Activated CD4-positive, alpha-beta T cell treated with anti-CD3 and anti-CD28 coated beads for 36 hours (primary cell): ENCODE results near the gene NAA20. TPM values are rescaled to one million over a fixed set of nuclear protein-coding genes. Genes with fewer than 3 reads are reported as not detected.

ENCODE experiments used
- ATAC-seq: fragments of 200-7000 bp; cut with Tn5 transposase; one replicate; pipeline ENCODE4 v1.10.0; 2021; ENCODE audit warnings: mild to moderate bottlenecking, moderate library complexity
- CTCF ChIA-PET: fragments of 350-600 bp; sonication (Branson Sonifier 250); formaldehyde crosslinking; loops from one replicate; lab custom pipeline; 2021; ENCODE audit warnings: antibody characterized with exemption; lab: Charles Lee
- POLR2A ChIA-PET: fragments of 350-600 bp; sonication (Branson Sonifier 250); formaldehyde crosslinking; loops from one replicate; lab custom pipeline; 2021; ENCODE audit warnings: antibody characterized with exemption, inconsistent platforms; lab: Charles Lee
- DNase-seq: peaks from one replicate; pipeline ENCODE4 v3.0.0-alpha.2; 2020
- H3K27ac Mint-ChIP-seq: one replicate; pipeline ENCODE4 v1.8.0; 2021; ENCODE audit warnings: mixed read lengths
- H3K27me3 Mint-ChIP-seq: one replicate; pipeline ENCODE4 v1.8.0; 2021; ENCODE audit warnings: mixed read lengths
- H3K36me3 Mint-ChIP-seq: one replicate; pipeline ENCODE4 v1.8.0; 2021; ENCODE audit warnings: low read depth, mixed read lengths
- H3K4me1 Mint-ChIP-seq: one replicate; pipeline ENCODE4 v1.8.0; 2021; ENCODE audit warnings: mixed read lengths
- H3K4me3 Mint-ChIP-seq: one replicate; pipeline ENCODE4 v1.8.0; 2021; ENCODE audit warnings: mild to moderate bottlenecking, moderate library complexity, mixed read lengths
- H3K9me3 Mint-ChIP-seq: one replicate; pipeline ENCODE4 v1.8.0; 2021; ENCODE audit warnings: low read depth, mixed read lengths
- intact Hi-C, 2 experiments: fragments of 100-400 bp; cut with DNase I in 1 of 2; cut with micrococcal nuclease in 1 of 2; formaldehyde crosslinking; loops; one replicate each; pipeline versions ENCODE4 v1.14.2 to v1.15.1; 2022 to 2024; cut with DNase I, micrococcal nuclease
- total RNA-seq, 2 experiments: library from RNA; stranded (reverse); gene quantifications; one replicate each; pipeline ENCODE4 v1.2.3, GENCODE V29; 2021

Gene NAA20
- total RNA-seq, 2 experiments from 2014 or later = 58.6 to 88.7 TPM

GRCh38 chr20:20079102-20079784 lies 62.1 kb downstream of the NAA20 start:
- no peak for ATAC-seq
- no peak for DNase-seq
- intact Hi-C loops = no loop called here
- H3K27me3 Mint-ChIP-seq = peaks cover 14% of the 10 kb centered on the region
- H3K4me3 Mint-ChIP-seq = no peak overlapping the region
- ChIA-PET POLR2A (no interaction called here), CTCF (no interaction called here)
- H3K4me1 Mint-ChIP-seq = peaks cover 2% of the 10 kb centered on the region
- no peaks in the 10 kb centered on the region for H3K36me3 Mint-ChIP-seq
- no peak overlapping the region for H3K27ac Mint-ChIP-seq
- H3K9me3 Mint-ChIP-seq = no peaks in the 10 kb centered on the region

Other genes with a start within 250 kb of the NAA20 start
- gene CRNKL1, start 35.1 kb downstream of the NAA20 start, total RNA-seq = 10 to 100 TPM; 19.9 to 22.2 TPM
- gene CFAP61, start 35.2 kb downstream of the NAA20 start, total RNA-seq = under 1 TPM; 0.39 to 0.51 TPM